Panc1 (cell line): ENCODE data around the gene MFSD6.

ENCODE experiments used
- POLR2AphosphoS5 ChIP-seq: IDR thresholded peaks from 2 replicates; pipeline ENCODE4 v1.6.1; 2012; ENCODE audit warnings: mild to moderate bottlenecking, low read depth, low read length, moderate library complexity
- TCF7L2 ChIP-seq: IDR thresholded peaks from 2 replicates; pipeline ENCODE4 v1.6.1; 2011; ENCODE audit warnings: mild to moderate bottlenecking, low read depth, low read length, inconsistent platforms
- TF ChIP-seq, protein P1 (sequence below): fragments of 450-650 bp; IDR thresholded peaks from 2 replicates; pipeline ENCODE4 v1.5.1; 2017; ENCODE audit warnings: mild to moderate bottlenecking
- TF ChIP-seq, protein P2 (sequence below), 2 experiments: IDR thresholded peaks; 2 replicates each; pipeline ENCODE4 v1.6.1; 2011 to 2012; ENCODE audit warnings: low read depth in 2 of 2, control low read depth in 1 of 2, low read length in 1 of 2, mild to moderate bottlenecking in 1 of 2, moderate library complexity in 1 of 2; ENCODE audit not compliant: insufficient read depth in 1 of 2

DNA sequence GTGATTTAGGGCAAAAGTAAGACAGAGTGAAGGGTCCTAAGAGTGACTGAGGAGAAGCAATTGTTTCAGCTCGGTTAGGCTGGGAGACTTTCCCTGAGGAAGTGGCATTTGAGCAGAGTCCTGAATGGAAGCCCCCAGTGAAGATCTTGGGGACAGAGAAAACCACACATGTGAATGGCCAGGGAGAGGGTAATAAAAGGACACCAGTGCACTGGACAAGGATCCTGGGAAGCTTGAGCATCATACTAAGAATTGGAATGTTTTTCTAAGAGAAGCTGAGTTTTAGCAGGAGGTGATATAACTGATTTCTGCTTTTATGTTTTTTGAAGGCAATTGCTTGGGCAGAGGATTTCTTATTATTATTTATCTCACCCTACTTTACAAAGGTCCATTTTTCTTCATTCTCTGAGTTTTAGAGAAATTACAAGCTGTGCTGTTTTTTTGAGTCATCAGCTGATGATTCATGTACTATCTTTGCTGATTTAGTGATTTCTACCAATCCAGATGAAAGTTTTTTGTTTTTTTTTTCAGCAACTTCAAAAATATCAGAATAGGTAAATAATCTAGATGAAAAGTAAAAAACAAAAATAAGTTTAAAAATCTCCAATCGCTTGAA lies 43.5 kb downstream of the MFSD6 start:
- no peak for TF ChIP-seq POLR2AphosphoS5
- TF ChIP-seq, protein P1, sequence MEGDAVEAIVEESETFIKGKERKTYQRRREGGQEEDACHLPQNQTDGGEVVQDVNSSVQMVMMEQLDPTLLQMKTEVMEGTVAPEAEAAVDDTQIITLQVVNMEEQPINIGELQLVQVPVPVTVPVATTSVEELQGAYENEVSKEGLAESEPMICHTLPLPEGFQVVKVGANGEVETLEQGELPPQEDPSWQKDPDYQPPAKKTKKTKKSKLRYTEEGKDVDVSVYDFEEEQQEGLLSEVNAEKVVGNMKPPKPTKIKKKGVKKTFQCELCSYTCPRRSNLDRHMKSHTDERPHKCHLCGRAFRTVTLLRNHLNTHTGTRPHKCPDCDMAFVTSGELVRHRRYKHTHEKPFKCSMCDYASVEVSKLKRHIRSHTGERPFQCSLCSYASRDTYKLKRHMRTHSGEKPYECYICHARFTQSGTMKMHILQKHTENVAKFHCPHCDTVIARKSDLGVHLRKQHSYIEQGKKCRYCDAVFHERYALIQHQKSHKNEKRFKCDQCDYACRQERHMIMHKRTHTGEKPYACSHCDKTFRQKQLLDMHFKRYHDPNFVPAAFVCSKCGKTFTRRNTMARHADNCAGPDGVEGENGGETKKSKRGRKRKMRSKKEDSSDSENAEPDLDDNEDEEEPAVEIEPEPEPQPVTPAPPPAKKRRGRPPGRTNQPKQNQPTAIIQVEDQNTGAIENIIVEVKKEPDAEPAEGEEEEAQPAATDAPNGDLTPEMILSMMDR = no peak
- TF ChIP-seq, protein P2, sequence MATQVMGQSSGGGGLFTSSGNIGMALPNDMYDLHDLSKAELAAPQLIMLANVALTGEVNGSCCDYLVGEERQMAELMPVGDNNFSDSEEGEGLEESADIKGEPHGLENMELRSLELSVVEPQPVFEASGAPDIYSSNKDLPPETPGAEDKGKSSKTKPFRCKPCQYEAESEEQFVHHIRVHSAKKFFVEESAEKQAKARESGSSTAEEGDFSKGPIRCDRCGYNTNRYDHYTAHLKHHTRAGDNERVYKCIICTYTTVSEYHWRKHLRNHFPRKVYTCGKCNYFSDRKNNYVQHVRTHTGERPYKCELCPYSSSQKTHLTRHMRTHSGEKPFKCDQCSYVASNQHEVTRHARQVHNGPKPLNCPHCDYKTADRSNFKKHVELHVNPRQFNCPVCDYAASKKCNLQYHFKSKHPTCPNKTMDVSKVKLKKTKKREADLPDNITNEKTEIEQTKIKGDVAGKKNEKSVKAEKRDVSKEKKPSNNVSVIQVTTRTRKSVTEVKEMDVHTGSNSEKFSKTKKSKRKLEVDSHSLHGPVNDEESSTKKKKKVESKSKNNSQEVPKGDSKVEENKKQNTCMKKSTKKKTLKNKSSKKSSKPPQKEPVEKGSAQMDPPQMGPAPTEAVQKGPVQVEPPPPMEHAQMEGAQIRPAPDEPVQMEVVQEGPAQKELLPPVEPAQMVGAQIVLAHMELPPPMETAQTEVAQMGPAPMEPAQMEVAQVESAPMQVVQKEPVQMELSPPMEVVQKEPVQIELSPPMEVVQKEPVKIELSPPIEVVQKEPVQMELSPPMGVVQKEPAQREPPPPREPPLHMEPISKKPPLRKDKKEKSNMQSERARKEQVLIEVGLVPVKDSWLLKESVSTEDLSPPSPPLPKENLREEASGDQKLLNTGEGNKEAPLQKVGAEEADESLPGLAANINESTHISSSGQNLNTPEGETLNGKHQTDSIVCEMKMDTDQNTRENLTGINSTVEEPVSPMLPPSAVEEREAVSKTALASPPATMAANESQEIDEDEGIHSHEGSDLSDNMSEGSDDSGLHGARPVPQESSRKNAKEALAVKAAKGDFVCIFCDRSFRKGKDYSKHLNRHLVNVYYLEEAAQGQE (IDR thresholded peaks at IDR 0.05; ENCODE audit: insufficient read depth in 1 of 2, low read depth in 2 of 2, low read length in 1 of 2) = no peak
- no peak for TF ChIP-seq TCF7L2
